ENCODE measurements around the gene ACKR2. TPM values are rescaled to one million over a fixed set of nuclear protein-coding genes. Genes with fewer than 3 reads are reported as not detected.

The ACKR2 gene
- total RNA-seq, 6 experiments from 2014 or later, result 17.0 to 36.1 (median 23.0) TPM

DNA sequence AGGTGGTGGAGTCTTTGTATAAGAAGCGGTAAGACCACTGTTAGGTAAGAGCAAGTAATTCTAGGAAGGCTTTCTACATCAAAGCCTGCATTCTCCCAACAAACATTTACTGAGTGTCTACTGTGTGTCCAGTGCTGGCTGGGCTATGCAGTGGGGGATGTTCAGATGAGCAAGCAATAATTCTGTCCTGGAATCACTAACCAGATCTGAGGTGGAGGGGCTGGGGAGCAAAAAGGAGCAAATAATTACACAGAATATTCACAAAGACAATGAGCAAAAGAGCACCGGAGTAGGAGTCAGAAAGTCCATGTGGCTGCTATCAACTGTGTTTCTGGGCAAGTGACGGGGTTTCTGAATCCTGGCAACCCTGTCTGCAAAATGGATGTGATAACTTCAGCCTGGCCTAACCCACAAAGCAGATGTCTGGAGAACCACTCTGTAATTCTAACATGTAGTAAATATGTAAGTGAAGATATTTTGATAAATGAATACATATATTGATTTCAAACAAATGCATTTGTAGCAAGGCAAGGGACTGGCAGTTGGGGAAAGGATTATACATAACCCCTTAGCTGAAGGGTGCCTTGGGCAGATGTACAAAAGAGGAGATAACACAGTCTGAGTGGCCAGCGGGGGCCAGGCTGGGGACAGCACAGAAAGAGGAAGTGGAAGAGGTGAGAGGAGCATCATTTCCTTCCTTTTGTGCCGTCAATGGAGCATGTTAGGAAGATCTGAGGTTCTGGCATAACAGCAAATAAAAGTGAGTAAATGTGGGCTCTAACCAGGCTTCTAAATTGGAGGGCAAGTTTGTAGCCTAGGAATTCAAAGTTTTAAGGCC lies 37.7 kb downstream of the ACKR2 start:
- DNase-seq, result peak in 1 of 3 donors; percentile 55
- Histone ChIP-seq H3K9me3 (no peaks in the 10 kb centered on the region), H3K4me3 (no peak overlapping the region), H3K27ac (peak overlapping the region; percentile 49 to 76 (median 58)), H3K36me3 (no peaks in the 10 kb centered on the region), H3K27me3 (no peaks in the 10 kb centered on the region), H3K4me1 (peaks cover 0 to 75% (median 19%) of the 10 kb centered on the region in 4 donors)
- 11% methylated on average over 5 of the region's 5 CpGs for WGBS (ENCODE audit: insufficient coverage, low coverage, low lambda C conversion rate, missing lambda C conversion rate)
- ATAC-seq, result peak; percentile 33 to 67 (median 59)
- intact Hi-C loops (cut with DNase I), result no loop called here
- TF ChIP-seq, protein P1, sequence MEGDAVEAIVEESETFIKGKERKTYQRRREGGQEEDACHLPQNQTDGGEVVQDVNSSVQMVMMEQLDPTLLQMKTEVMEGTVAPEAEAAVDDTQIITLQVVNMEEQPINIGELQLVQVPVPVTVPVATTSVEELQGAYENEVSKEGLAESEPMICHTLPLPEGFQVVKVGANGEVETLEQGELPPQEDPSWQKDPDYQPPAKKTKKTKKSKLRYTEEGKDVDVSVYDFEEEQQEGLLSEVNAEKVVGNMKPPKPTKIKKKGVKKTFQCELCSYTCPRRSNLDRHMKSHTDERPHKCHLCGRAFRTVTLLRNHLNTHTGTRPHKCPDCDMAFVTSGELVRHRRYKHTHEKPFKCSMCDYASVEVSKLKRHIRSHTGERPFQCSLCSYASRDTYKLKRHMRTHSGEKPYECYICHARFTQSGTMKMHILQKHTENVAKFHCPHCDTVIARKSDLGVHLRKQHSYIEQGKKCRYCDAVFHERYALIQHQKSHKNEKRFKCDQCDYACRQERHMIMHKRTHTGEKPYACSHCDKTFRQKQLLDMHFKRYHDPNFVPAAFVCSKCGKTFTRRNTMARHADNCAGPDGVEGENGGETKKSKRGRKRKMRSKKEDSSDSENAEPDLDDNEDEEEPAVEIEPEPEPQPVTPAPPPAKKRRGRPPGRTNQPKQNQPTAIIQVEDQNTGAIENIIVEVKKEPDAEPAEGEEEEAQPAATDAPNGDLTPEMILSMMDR (IDR thresholded peaks at IDR 0.05), result no peak
- TF ChIP-seq POLR2A (IDR thresholded peaks at IDR 0.05), result peak; percentile 24

DNA sequence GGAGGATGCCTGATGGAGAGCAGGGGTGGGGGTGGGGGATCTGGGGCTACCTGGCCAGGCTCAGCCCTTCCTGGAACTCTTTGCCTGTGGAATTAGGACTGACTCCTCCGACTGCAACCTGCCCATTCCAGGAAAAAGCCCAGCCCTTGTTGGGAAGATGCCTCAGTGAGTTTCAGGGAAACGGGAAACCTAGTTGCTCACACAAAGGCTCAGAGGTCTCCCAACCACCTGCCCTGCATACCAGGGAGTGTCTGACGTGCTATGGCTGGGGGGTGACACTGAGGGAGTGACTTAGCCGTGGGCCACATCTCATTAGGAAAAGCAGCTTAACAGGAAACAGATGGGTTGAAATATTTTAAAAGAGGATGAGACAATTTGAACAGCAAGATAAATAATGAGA lies 38.5 kb downstream of the ACKR2 start:
- Histone ChIP-seq H3K9me3 (no peaks in the 10 kb centered on the region), H3K27ac (peak overlapping the region in 2 of 3 donors; percentile 58 to 76), H3K36me3 (no peaks in the 10 kb centered on the region), H3K27me3 (no peaks in the 10 kb centered on the region), H3K4me3 (no peak overlapping the region), H3K4me1 (peaks cover 0 to 75% (median 23%) of the 10 kb centered on the region in 4 donors)
- TF ChIP-seq, protein P1 (IDR thresholded peaks at IDR 0.05), result no peak
- peak; percentile 44 for TF ChIP-seq POLR2A (IDR thresholded peaks at IDR 0.05)
- peak; percentile 6 to 60 (median 29) for ATAC-seq
- peak in 1 of 3 donors; percentile 80 for DNase-seq
- intact Hi-C loops (cut with DNase I), result no loop called here
- 9% methylated on average over 3 of the region's 4 CpGs for WGBS (ENCODE audit: insufficient coverage, low coverage, low lambda C conversion rate, missing lambda C conversion rate)

DNA sequence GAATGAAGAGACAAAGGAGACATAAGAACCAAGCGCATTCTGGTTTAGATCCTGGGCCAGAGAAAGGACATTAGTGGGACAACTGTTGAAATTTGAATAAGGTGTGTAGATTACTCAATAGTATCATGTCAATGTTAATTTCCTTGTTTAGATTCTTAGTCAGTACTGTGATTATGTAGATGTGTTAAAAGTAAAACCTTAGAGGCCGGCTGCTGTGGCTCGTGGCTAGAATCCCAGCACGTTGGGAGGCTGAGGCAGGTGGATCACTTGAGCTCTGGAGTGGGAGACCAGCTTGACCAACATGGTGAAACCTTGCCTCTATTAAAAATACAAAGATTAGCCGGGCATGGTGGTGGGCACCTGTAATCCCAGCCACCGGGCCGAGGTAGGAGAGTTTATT lies 39.8 kb downstream of the ACKR2 start:
- Histone ChIP-seq H3K9me3 (no peaks in the 10 kb centered on the region), H3K27me3 (no peaks in the 10 kb centered on the region), H3K27ac (peak overlapping the region in 2 of 3 donors; percentile 56 to 58), H3K4me1 (peaks cover 0 to 75% (median 29%) of the 10 kb centered on the region in 4 donors), H3K4me3 (no peak overlapping the region), H3K36me3 (no peaks in the 10 kb centered on the region)
- ATAC-seq, result peak in 1 of 4 donors; percentile 0
- no peak for DNase-seq
- TF ChIP-seq, protein P1 (IDR thresholded peaks at IDR 0.05), result no peak
- TF ChIP-seq POLR2A (IDR thresholded peaks at IDR 0.05), result no peak
- intact Hi-C loops (cut with DNase I), result no loop called here
- 92% methylated on average over 7 of the region's 7 CpGs for WGBS (ENCODE audit: insufficient coverage, low coverage, low lambda C conversion rate, missing lambda C conversion rate)

GRCh38 chr3:42850263-42850662 lies 41.0 kb downstream of the ACKR2 start:
- ATAC-seq, result no peak
- H3K27ac ChIP-seq, result peak overlapping the region in 1 of 3 donors; percentile 56
- H3K4me3 ChIP-seq, result no peak overlapping the region
- no peak for DNase-seq
- TF ChIP-seq, protein P1 (IDR thresholded peaks at IDR 0.05), result no peak
- no peak for TF ChIP-seq POLR2A (IDR thresholded peaks at IDR 0.05)
- no peaks in the 10 kb centered on the region for H3K36me3 ChIP-seq
- H3K9me3 ChIP-seq, result no peaks in the 10 kb centered on the region
- no peaks in the 10 kb centered on the region for H3K27me3 ChIP-seq
- intact Hi-C loops (cut with DNase I), result no loop called here
- WGBS (ENCODE audit: insufficient coverage, low coverage, low lambda C conversion rate, missing lambda C conversion rate), result 100% methylated on average over 2 of the region's 3 CpGs
- H3K4me1 ChIP-seq, result peaks cover 0 to 75% (median 33%) of the 10 kb centered on the region in 4 donors
